KOPT-K1 (cell line): ENCODE data around the gene MACF1.
"Not testable (repeated sequence)": the region's sequence is repeated elsewhere in the genome, so short reads cannot be mapped to it uniquely, and the experiment has no call there.

Experiments used
- H3K27ac ChIP-seq: fragments of 200-600 bp; sonication (generic); 2 replicates; pipeline ENCODE4 v1.5.1; 2016; ENCODE audit warnings: antibody characterized with exemption, mild to moderate bottlenecking, low read depth, low read length; ENCODE audit not compliant: poor library complexity, severe bottlenecking
- H3K36me3 ChIP-seq: fragments of 200-600 bp; sonication (generic); 2 replicates; pipeline ENCODE4 v1.5.1; 2017; ENCODE audit warnings: antibody characterized with exemption, mild to moderate bottlenecking, low read length, moderate library complexity; ENCODE audit not compliant: insufficient read depth
- H3K9me3 ChIP-seq: fragments of 200-600 bp; sonication (generic); 2 replicates; pipeline ENCODE4 v1.5.1; 2017; ENCODE audit warnings: antibody characterized with exemption, low read length, mild to moderate bottlenecking; ENCODE audit not compliant: insufficient read depth, poor library complexity, severe bottlenecking

The MACF1 gene

GRCh38 chr1:39204441-39205081 lies at the start of gene MACF1:
Gene MACF1, plus strand, starts transcription at chr1:39204695. Its CDS starts 328 bp downstream, at chr1:39205023.
- Histone ChIP-seq H3K9me3 (no peaks in the 10 kb centered on the region), H3K36me3 (no peaks in the 10 kb centered on the region; the same call in 1 of the 2 replicates), H3K27ac (peak within 1 kb of the TSS; percentile 92)

- Histone ChIP-seq H3K36me3 (no peaks in the 10 kb centered on the region), H3K27ac (no peak overlapping the region), H3K9me3 (no peaks in the 10 kb centered on the region)
Observed at GRCh38 chr1:39157304-39157703, 47.2 kb upstream of the MACF1 start.

DNA sequence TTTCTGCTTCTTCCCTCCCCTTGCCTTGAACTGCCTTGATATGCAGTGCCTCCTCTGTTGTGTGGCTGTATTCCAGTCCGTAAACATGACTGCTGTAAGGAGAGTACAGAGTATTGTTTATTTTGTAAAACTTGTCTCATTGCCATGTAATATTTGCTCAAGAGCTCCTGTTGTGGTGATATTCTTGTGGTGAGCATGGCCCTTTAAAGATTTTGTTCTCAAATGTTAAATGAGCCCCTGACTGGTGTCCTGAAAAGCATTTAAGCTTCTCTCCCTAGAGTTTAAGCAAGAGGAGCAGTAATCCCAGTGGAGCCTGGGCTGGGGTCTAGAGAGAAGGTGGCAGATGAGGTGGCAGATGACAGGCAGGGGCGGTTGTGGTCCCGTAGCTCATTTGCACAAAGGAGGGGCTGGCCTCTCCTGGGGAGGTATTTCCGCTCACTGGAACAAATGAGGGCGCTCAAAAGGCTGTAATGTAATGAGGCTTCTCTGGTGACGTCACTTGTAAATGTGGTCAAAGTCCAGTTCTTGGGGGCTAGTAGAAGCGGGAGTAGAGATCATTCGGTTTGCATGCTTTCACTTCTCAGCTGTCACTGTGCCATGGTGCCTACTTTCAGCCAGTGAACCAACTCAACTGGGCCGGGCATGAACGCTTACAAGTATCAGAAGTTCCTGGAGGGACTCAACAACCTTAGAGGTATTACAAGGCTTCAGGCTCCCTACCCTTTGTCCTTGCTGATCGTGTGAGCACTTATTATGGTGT lies 46.0 kb upstream of the MACF1 start:
- H3K9me3 ChIP-seq: no peaks in the 10 kb centered on the region
- no peak overlapping the region for H3K27ac ChIP-seq
- H3K36me3 ChIP-seq: no peaks in the 10 kb centered on the region

- no peaks in the 10 kb centered on the region for H3K36me3 ChIP-seq
- no peak overlapping the region for H3K27ac ChIP-seq
- H3K9me3 ChIP-seq: no peaks in the 10 kb centered on the region
Observed at GRCh38 chr1:39159224-39160036, 45.1 kb upstream of the MACF1 start.

DNA sequence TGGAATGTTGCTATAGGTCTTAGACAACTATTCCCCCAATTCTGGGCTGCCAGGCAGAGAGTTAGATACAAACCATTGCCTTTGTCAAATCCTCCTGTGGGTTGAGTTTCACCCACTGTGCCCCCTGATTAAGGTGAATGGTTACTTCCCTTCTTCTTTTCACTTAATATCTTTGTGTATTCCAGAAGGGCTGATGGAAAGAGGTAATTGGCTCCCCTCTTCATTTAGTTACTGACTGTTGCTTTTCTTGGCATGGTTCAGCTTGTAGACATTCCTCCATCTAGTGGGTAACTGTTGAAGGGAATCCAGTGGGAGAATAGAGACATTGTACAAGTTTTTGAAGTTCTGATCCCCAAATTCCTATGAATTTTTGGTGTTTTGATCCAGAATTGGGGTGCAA lies 43.8 kb upstream of the MACF1 start:
- H3K9me3 ChIP-seq: no peaks in the 10 kb centered on the region
- H3K27ac ChIP-seq: no peak overlapping the region
- H3K36me3 ChIP-seq: no peaks in the 10 kb centered on the region

GRCh38 chr1:39161811-39162210 lies 42.7 kb upstream of the MACF1 start:
- H3K36me3 ChIP-seq, H3K27ac ChIP-seq, H3K9me3 ChIP-seq: not testable (repeated sequence)

- H3K27ac ChIP-seq: no peak overlapping the region
- no peaks in the 10 kb centered on the region for H3K9me3 ChIP-seq
- no peaks in the 10 kb centered on the region for H3K36me3 ChIP-seq
Observed at GRCh38 chr1:39163469-39163868, 41.0 kb upstream of the MACF1 start.

- Histone ChIP-seq H3K27ac (no peak overlapping the region), H3K36me3 (no peaks in the 10 kb centered on the region), H3K9me3 (no peaks in the 10 kb centered on the region)
Observed at GRCh38 chr1:39164256-39164655, 40.2 kb upstream of the MACF1 start.

DNA sequence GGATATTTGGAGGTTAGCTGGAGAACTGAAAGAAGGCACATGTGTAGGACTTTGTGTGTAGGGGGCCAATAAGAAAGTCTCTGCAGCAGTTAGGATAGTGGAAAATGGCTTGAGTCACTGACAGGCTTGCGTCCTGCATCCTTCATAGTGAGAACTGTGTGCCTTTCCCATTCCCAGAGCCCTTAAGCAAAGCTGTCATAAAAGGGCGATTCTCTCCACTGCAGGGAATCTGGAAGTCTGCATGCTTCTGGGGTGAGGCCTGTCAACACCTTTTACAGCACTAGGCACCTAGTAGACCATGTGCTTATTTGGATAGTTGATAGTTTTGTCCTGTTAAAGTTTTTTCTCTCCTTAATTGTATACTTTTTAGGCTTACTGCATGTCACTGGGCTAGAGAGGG lies 39.4 kb upstream of the MACF1 start:
- H3K27ac ChIP-seq: no peak overlapping the region
- H3K9me3 ChIP-seq: no peaks in the 10 kb centered on the region
- no peaks in the 10 kb centered on the region for H3K36me3 ChIP-seq

DNA sequence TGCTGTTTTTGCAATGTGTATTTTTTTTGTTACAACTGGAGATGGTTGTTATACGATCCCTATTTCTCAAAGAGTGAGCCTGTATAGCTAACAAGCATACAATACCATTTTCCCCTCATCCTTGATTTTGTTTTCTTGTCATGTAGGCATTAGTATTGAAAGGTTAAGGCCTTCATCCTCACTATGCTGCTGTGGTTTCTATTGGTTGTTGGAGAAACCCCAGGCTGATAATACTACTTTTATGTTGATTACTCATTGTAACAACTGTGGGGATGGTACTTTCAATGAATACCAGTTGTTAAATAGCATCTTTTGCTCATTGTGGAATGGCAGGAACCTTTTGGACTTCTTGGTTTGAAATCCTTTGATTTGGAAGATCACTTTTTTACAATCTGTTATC lies 39.0 kb upstream of the MACF1 start:
- no peaks in the 10 kb centered on the region for H3K36me3 ChIP-seq
- H3K9me3 ChIP-seq: no peaks in the 10 kb centered on the region
- H3K27ac ChIP-seq: no peak overlapping the region

- H3K36me3 ChIP-seq: no peaks in the 10 kb centered on the region
- H3K27ac ChIP-seq: no peak overlapping the region
- no peaks in the 10 kb centered on the region for H3K9me3 ChIP-seq
Observed at GRCh38 chr1:39167632-39168209, 36.8 kb upstream of the MACF1 start.

DNA sequence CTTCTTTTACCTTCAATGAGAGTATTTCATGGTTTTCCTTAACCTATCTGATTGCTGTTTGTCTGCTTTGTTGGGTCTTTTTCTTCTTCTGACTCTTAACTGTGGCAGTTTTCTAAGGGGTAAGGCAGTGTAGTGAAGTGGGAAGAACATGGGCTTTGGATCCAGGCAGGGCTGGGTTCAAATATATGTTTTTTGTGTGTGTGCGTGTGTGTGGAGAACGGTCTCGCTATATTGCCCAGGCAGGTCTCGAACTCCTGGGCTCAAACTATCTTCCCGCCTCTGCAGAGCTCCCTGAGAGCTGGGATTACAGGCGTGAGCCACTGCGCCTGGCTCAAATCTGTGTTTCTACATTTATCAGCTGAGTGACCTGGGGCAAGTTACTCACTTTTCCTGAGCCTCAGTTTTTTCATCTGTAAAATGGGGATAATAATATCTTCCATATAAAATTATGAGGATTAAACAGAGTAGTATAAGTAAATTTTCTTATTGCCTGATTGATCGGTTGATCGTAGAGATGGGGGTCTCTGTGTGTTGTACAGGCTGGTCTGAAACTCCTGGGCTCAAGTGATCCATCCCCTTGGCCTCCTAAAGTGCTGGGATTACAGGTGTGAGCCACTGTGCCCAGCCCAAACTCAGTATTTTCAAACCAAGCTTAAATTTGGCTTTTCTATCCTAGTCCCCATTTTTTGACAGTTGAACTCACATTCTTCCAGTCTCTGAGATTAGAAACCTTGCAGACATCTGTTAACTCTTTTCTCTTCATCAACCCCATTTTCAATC lies 36.0 kb upstream of the MACF1 start:
- no peaks in the 10 kb centered on the region for H3K9me3 ChIP-seq
- no peak overlapping the region for H3K27ac ChIP-seq
- no peaks in the 10 kb centered on the region for H3K36me3 ChIP-seq

DNA sequence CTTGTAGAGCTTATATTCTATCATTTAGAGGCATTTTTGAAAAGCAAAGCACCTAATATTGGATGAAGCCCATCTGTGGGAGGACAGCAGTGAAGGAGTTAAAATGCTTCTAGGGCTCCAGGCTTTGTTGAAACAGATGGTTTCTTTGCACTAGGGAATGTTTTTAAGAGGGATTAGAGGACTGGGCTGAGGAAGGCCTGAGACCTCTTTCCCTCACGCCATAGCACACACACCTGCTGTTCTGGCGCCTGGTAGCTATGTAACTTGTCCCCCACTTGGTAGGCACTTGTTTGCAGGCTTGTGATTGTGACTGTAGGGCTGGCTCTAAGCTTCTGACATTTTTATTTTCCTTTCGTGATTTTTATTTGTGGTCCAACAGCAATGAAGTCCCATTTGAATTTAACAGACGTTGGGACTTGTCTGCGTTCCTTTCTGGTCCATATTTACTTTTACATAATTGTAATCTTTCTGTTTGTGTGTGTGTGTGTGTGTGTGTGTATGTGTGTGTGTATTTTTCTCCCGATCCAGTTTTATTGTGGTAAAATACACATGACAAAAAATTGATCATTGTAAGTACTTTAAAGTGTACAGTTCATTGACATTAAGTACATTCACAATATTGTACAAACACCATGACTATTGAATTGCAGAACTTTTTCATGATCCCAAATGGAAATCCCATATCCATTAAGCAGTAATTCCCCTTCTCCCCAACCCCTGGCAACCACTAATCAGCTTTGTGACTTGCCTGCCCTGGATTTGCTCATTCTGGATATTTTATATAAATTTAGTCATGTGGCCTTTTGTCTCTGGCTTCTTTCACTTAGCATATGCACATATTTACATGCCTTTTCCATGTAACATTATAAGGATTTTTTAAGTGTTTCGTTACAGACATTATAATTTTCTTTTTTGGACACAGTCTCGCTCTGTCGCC lies 33.5 kb upstream of the MACF1 start:
- Histone ChIP-seq H3K9me3 (no peaks in the 10 kb centered on the region), H3K27ac (no peak overlapping the region), H3K36me3 (no peaks in the 10 kb centered on the region)
